Measurements from ENCODE around the gene TMUB1.

- TF ChIP-seq, protein P1, sequence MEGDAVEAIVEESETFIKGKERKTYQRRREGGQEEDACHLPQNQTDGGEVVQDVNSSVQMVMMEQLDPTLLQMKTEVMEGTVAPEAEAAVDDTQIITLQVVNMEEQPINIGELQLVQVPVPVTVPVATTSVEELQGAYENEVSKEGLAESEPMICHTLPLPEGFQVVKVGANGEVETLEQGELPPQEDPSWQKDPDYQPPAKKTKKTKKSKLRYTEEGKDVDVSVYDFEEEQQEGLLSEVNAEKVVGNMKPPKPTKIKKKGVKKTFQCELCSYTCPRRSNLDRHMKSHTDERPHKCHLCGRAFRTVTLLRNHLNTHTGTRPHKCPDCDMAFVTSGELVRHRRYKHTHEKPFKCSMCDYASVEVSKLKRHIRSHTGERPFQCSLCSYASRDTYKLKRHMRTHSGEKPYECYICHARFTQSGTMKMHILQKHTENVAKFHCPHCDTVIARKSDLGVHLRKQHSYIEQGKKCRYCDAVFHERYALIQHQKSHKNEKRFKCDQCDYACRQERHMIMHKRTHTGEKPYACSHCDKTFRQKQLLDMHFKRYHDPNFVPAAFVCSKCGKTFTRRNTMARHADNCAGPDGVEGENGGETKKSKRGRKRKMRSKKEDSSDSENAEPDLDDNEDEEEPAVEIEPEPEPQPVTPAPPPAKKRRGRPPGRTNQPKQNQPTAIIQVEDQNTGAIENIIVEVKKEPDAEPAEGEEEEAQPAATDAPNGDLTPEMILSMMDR (IDR thresholded peaks at IDR 0.05; ENCODE audit: low read length): no peak
- no peak for TF ChIP-seq EZH2 (IDR thresholded peaks at IDR 0.05; ENCODE audit: borderline replicate concordance, low read length)
Measured at GRCh38 chr7:151062399-151063211, 20.7 kb downstream of the TMUB1 start.
